ENCODE data around the gene PLXNC1.

The PLXNC1 gene

GRCh38 chr12:94198872-94199271, 50.5 kb downstream of the PLXNC1 start:
- DNase-seq (ENCODE audit: low read depth): no peak
- H3K4me3 ChIP-seq (ENCODE audit: low read depth, low read length): no peak overlapping the region

GRCh38 chr12:94200069-94200468, 51.7 kb downstream of the PLXNC1 start:
- DNase-seq (ENCODE audit: low read depth): no peak
- no peak overlapping the region for H3K4me3 ChIP-seq (ENCODE audit: low read depth, low read length)

GRCh38 chr12:94200695-94201094, 52.3 kb downstream of the PLXNC1 start:
- H3K4me3 ChIP-seq (ENCODE audit: low read depth, low read length): no peak overlapping the region

GRCh38 chr12:94202245-94203180, 54.1 kb downstream of the PLXNC1 start:
- no peak overlapping the region for H3K4me3 ChIP-seq (ENCODE audit: low read depth, low read length)
- DNase-seq (ENCODE audit: low read depth): no peak

More at GRCh38 chr12:94200695-94201094, 52.3 kb downstream of the PLXNC1 start:
- no peak for DNase-seq (ENCODE audit: low read depth)

- DNase-seq (ENCODE audit: low read depth): no peak
- no peak overlapping the region for H3K4me3 ChIP-seq (ENCODE audit: low read depth, low read length)
These were observed 54.8 kb downstream of the PLXNC1 start for GRCh38 chr12:94203181-94203546.

- no peak for DNase-seq (ENCODE audit: low read depth)
- H3K4me3 ChIP-seq (ENCODE audit: low read depth, low read length): no peak overlapping the region
These were observed 55.4 kb downstream of the PLXNC1 start for GRCh38 chr12:94203796-94204195.

GRCh38 chr12:94204499-94205247, 56.3 kb downstream of the PLXNC1 start:
- no peak overlapping the region for H3K4me3 ChIP-seq (ENCODE audit: low read depth, low read length)
- DNase-seq (ENCODE audit: low read depth): no peak

- no peak overlapping the region for H3K4me3 ChIP-seq (ENCODE audit: low read depth, low read length)
- DNase-seq (ENCODE audit: low read depth): no peak
These were observed 57.4 kb downstream of the PLXNC1 start for GRCh38 chr12:94205822-94206221.

- no peak for DNase-seq (ENCODE audit: low read depth)
- no peak overlapping the region for H3K4me3 ChIP-seq (ENCODE audit: low read depth, low read length)
These were observed 58.5 kb downstream of the PLXNC1 start for GRCh38 chr12:94206886-94207285.

- no peak overlapping the region for H3K4me3 ChIP-seq (ENCODE audit: low read depth, low read length)
- no peak for DNase-seq (ENCODE audit: low read depth)
These were observed 59.1 kb downstream of the PLXNC1 start for GRCh38 chr12:94207467-94207848.

- DNase-seq (ENCODE audit: low read depth): peak; percentile 39
- no peak overlapping the region for H3K4me3 ChIP-seq (ENCODE audit: low read depth, low read length)
These were observed 59.7 kb downstream of the PLXNC1 start for GRCh38 chr12:94207849-94208621.

- H3K4me3 ChIP-seq (ENCODE audit: low read depth, low read length): no peak overlapping the region
- DNase-seq (ENCODE audit: low read depth): no peak
These were observed 60.2 kb downstream of the PLXNC1 start for GRCh38 chr12:94208622-94208966.

GRCh38 chr12:94209240-94209639, 60.9 kb downstream of the PLXNC1 start:
- no peak for DNase-seq (ENCODE audit: low read depth)
- no peak overlapping the region for H3K4me3 ChIP-seq (ENCODE audit: low read depth, low read length)

GRCh38 chr12:94211021-94211420, 62.6 kb downstream of the PLXNC1 start:
- no peak overlapping the region for H3K4me3 ChIP-seq (ENCODE audit: low read depth, low read length)
- no peak for DNase-seq (ENCODE audit: low read depth)

- no peak for DNase-seq (ENCODE audit: low read depth)
- H3K4me3 ChIP-seq (ENCODE audit: low read depth, low read length): no peak overlapping the region
These were observed 69.9 kb downstream of the PLXNC1 start for GRCh38 chr12:94218233-94218632.

GRCh38 chr12:94219622-94220302, 71.4 kb downstream of the PLXNC1 start:
- no peak for DNase-seq (ENCODE audit: low read depth)
- H3K4me3 ChIP-seq (ENCODE audit: low read depth, low read length): no peak overlapping the region

GRCh38 chr12:94220804-94221203, 72.4 kb downstream of the PLXNC1 start:
- H3K4me3 ChIP-seq (ENCODE audit: low read depth, low read length): no peak overlapping the region
- no peak for DNase-seq (ENCODE audit: low read depth)

GRCh38 chr12:94222351-94223084, 74.1 kb downstream of the PLXNC1 start:
- no peak overlapping the region for H3K4me3 ChIP-seq (ENCODE audit: low read depth, low read length)
- no peak for DNase-seq (ENCODE audit: low read depth)

GRCh38 chr12:94223842-94224241, 75.5 kb downstream of the PLXNC1 start:
- no peak for DNase-seq (ENCODE audit: low read depth)
- no peak overlapping the region for H3K4me3 ChIP-seq (ENCODE audit: low read depth, low read length)

Measured in skeletal muscle cell (primary cell).